Measurements from ENCODE around the gene NLRP7.

GRCh38 chr19:54918499-54918898 lies 28.8 kb downstream of the NLRP7 start:
- no peak for TF ChIP-seq NFIC (IDR thresholded peaks at IDR 0.05)
- no peak for TF ChIP-seq RAD21 (IDR thresholded peaks at IDR 0.05; ENCODE audit: low read depth)
- TF ChIP-seq TCF12 (IDR thresholded peaks at IDR 0.05; ENCODE audit: low read depth): no peak
- TF ChIP-seq CEBPB (IDR thresholded peaks at IDR 0.05): no peak
- TF ChIP-seq TAF1 (IDR thresholded peaks at IDR 0.05; ENCODE audit: low read depth): no peak
- no peak for TF ChIP-seq EP300 (IDR thresholded peaks at IDR 0.05; ENCODE audit: borderline replicate concordance)
- no peak for TF ChIP-seq USF1 (IDR thresholded peaks at IDR 0.05)
